Thyroid gland (tissue), 4 donors: ENCODE data around the gene NXNL1.

Source experiments
- CTCF ChIP-seq, 6 experiments: fragments of 200-600 bp in 3 of 6; fragments of 450-650 bp in 3 of 6; sonication (generic) in 3 of 6; IDR thresholded peaks; one replicate each; pipeline ENCODE4 v1.5.1; 2016 to 2019; ENCODE audit warnings: antibody characterized with exemption in 6 of 6, mild to moderate bottlenecking in 2 of 6, inconsistent platforms in 1 of 6, moderate library complexity in 1 of 6
- POLR2A ChIP-seq, 2 donors: fragments of 450-650 bp; IDR thresholded peaks; one replicate each; pipeline ENCODE4 v1.6.1; 2017; ENCODE audit warnings: antibody characterized with exemption in 2 of 2, mild to moderate bottlenecking in 2 of 2, moderate library complexity in 1 of 2

- TF ChIP-seq CTCF (IDR thresholded peaks at IDR 0.05) (no peak), POLR2A (IDR thresholded peaks at IDR 0.05) (no peak)
Observed at GRCh38 chr19:17479325-17479791, 18.6 kb upstream of the NXNL1 start.
